NCI-H446 (cell line): ENCODE results near the gene ABI2.
"Not testable (repeated sequence)": the region's sequence is repeated elsewhere in the genome, so short reads cannot be mapped to it uniquely, and the experiment has no call there.

ENCODE experiments used
- DNase-seq, 2 experiments: peaks; one replicate each; lab custom pipeline; 2025; lab: John Stamatoyannopoulos, UW

The ABI2 gene

GRCh38 chr2:203359450-203359849 lies 31.3 kb downstream of the ABI2 start:
- DNase-seq = no peak

GRCh38 chr2:203360833-203361430 lies 32.7 kb downstream of the ABI2 start:
- DNase-seq = no peak

- DNase-seq = no peak
Observed at GRCh38 chr2:203361495-203361894, 33.3 kb downstream of the ABI2 start.

GRCh38 chr2:203361922-203362321 lies 33.7 kb downstream of the ABI2 start:
- no peak for DNase-seq

GRCh38 chr2:203366639-203367466 lies 38.7 kb downstream of the ABI2 start:
- no peak for DNase-seq

GRCh38 chr2:203372706-203373105 lies 44.5 kb downstream of the ABI2 start:
- DNase-seq = not testable (repeated sequence)

- no peak for DNase-seq
Observed at GRCh38 chr2:203376173-203376572, 48.0 kb downstream of the ABI2 start.

GRCh38 chr2:203379156-203379555 lies 51.0 kb downstream of the ABI2 start:
- DNase-seq = no peak

GRCh38 chr2:203383038-203383437 lies 54.8 kb downstream of the ABI2 start:
- DNase-seq = no peak

- DNase-seq = not testable (repeated sequence)
Observed at GRCh38 chr2:203388153-203388552, 60.0 kb downstream of the ABI2 start.

- no peak for DNase-seq
Observed at GRCh38 chr2:203394519-203395227, 66.5 kb downstream of the ABI2 start.

- no peak for DNase-seq
Observed at GRCh38 chr2:203395858-203396257, 67.7 kb downstream of the ABI2 start.

GRCh38 chr2:203396667-203397066 lies 68.5 kb downstream of the ABI2 start:
- DNase-seq = no peak

GRCh38 chr2:203399031-203399430 lies 70.8 kb downstream of the ABI2 start:
- DNase-seq = no peak

- no peak for DNase-seq
Observed at GRCh38 chr2:203400805-203401585, 72.8 kb downstream of the ABI2 start.

GRCh38 chr2:203404996-203405395 lies 76.8 kb downstream of the ABI2 start:
- no peak for DNase-seq

GRCh38 chr2:203407496-203407895 lies 79.3 kb downstream of the ABI2 start:
- DNase-seq = no peak

- DNase-seq = no peak
Observed at GRCh38 chr2:203412546-203413331, 84.5 kb downstream of the ABI2 start.

GRCh38 chr2:203413796-203414195 lies 85.6 kb downstream of the ABI2 start:
- no peak for DNase-seq

- no peak for DNase-seq
Observed at GRCh38 chr2:203418271-203418670, 90.1 kb downstream of the ABI2 start.

GRCh38 chr2:203427061-203427460 lies 98.9 kb downstream of the ABI2 start:
- DNase-seq = no peak
